IPS-NIHi7 (cell line): ENCODE data around the gene PRAME.
A peak's percentile ranks its signal among the peaks of the same experiment; 100 is the strongest.
"Not testable (repeated sequence)": the region's sequence is repeated elsewhere in the genome, so short reads cannot be mapped to it uniquely, and the experiment has no call there.

Source experiments
- DNase-seq: peaks from one replicate; pipeline ENCODE4 v3.0.0; 2012; ENCODE audit warnings: mixed read lengths; ENCODE audit errors: extremely low spot score

Gene PRAME

GRCh38 chr22:22558972-22559603 is at the start of gene PRAME:
Gene PRAME, minus strand, starts transcription at chr22:22559265. Its CDS starts 2,433 bp downstream, at chr22:22556832.
- DNase-seq = peak; percentile 86

DNA sequence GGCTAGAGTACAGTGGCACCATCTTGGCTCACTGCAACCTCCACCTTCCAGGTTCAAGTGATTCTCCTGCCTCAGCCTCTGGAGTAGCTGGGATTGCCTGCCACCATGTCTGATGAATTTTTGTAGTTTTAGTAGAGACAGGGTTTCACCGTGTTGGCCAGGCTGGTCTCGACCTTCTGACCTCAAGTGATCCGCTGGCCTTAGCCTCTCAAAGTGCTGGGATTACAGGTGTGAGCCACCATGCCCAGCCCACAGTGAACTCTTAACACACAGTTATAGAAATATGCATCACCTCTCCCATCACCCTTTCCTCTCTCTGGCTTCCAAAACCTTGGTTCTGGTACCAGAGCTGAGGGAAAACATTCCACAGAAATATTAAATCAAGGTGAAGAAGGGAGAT is 49.0 kb upstream of the PRAME start:
- not testable (repeated sequence) for DNase-seq

DNA sequence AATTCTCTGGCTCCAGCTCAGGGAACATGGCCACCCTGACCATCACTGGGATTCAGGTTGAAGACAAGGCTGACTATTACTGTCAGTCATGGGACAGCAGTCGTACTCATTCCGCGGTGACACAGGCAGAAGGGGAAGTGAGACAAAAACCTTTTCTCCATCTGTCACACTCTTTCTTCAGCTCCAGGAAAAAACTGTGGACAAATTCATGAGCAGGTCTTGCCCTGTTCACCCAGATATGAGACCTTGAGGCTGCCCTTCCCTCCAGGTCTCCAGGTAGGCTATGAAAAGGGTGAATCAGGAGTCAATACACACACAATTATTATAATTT is 46.0 kb upstream of the PRAME start:
- DNase-seq = no peak

DNA sequence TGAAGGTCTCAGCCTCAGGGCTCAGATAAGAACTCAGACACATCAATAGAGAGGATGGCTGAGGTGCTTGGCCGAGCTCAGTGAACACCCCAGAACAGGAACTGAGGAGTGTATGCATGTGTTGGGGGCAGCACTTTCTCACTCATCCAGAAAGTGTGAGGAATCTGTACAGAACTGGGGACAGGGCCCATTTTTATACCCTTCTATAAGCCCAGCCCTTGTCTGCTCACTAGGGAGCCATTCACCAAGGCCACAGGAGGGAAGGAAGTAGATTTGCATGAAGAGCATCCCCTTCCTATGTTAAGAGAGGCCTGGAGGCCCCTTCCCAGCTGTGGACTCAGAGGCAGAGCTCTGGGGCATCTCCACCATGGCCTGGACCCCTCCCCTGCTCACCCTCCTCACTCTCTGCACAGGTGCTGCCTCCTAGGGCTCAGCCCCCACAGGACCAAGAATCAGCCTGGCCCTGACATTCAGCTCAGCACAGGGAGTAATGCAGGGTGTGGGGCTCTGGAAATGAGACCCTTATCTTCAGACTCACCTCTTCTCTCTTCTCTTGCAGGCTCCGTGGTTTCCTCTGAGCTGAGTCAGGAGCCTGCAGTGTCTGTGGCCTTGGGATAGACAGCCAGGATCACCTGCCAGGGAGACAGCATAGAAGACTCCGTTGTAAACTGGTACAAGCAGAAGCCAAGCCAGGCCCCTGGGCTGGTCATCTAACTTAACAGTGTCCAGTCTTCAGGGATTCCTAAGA is 45.4 kb upstream of the PRAME start:
- no peak for DNase-seq

- no peak for DNase-seq
Measured at GRCh38 chr22:22603470-22603947, 44.4 kb upstream of the PRAME start.

GRCh38 chr22:22600531-22601261 is 41.6 kb upstream of the PRAME start:
- DNase-seq = no peak

- DNase-seq = no peak
Measured at GRCh38 chr22:22599248-22599647, 40.2 kb upstream of the PRAME start.

GRCh38 chr22:22598144-22598543 is 39.1 kb upstream of the PRAME start:
- no peak for DNase-seq

DNA sequence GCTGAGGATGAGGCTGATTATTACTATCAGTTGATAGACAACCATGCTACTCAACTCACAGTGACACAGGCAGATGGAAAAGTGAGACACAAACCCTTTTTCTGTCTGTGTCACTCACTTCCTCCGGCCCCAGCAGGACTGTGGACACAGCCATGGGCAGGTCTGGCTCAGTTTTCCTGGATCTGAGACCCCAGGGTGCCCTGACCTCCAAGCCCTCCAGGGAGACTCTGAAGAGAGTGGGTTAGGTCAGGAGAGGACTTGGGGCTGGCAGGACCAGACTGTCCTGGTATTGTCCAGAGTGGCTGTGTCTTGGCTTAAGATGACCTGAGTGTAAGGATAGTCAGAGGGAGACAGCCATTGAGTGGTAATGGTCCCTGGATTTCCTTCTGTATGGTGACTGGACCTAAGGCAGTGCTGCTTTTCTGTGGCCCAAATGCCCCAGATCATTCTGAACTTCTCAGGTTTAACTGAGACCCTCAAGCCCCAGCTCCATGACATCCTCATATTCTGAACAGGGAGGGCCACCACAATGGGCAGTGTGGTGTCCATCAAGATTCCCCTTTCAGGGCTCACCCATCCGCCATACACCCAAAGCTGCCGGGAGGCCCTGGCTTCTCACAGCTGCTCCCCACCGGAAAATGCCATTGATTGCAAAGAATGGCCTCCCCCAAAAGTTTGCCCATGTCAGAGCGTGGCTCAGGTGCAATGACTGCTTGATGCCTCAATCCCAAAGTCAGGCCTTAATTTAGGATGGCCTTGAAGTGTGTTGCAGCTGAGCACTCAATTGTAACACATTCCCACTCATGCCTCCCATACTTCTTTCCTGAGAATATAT is 36.2 kb upstream of the PRAME start:
- no peak for DNase-seq

DNA sequence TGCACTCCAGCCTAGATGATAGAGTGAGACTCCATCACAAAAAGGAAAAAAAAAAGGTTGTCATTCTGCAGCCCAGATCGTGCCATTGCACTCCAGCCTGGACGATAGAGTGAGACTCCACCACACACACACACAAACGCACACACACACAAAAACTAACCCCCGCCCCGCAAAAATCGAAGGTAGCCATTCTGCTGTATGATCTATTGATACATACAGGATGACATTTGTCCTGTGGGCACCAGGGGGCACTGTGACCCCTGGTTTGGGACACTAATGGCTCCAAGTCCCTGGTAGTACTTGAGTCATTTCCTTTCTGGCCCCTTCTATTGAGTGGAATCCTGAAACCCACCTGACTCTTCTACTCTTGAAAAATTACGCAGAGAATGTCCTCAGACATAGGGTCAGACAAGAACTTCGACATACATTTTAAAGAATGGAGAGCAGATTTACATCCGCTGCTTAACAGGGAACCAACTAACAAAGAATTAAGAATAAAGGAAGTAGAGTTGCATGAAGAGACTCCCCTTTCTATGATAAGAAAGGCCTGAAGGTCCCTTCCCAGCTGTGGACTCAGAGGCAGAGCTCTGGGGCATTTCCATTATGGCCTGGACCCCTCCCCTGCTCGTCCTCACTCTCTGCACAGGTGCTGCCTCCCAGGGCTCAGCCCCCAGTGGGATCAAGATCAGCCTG is 35.0 kb upstream of the PRAME start:
- DNase-seq = peak; percentile 74

GRCh38 chr22:22593250-22593649 is 34.2 kb upstream of the PRAME start:
- DNase-seq = no peak

DNA sequence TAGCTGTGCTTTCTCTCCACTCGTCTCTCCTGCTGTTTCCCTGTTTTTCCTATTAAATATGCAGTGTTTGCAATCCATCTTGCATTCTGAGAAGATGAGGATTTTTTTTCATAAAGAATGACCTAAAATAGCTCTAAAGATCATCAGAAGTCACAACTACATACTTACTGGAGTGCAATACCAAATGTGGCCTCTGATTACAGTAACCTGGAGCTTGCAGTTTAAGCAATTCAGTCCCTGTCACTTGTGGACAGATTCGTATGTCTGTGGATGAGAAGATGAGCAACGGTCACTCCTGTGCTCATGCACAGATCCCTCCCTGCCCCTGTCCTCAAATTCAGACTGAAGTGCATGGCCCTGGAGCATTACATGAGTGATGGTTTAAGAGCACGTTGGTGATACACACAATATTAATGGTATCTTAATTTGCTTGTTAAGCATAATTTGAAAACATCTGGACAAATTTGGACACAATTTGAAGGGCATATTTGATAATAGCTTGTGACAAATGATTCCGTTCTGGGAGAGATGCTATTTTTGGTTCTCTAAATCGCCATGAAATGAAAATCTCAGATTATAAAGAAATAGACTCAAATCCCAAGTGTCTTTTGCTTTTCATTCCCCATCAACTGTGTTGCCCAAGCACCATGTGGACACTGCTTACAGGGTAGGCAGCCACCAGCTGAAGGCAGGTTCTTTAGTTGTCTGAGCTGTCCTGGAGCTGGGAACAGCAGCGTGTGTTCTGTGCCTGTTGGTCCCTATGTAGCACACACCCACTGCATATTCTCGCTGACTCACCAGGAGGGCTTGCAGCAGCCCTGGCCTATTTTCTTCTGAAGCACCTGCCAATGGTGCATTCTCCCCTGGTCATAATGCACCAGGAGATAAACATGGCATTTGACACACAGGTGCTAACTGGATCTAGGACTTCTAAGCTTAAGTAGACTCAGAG is 32.6 kb upstream of the PRAME start:
- DNase-seq = no peak

- no peak for DNase-seq
Measured at GRCh38 chr22:22590136-22590891, 31.2 kb upstream of the PRAME start.

- DNase-seq = no peak
Measured at GRCh38 chr22:22588485-22589164, 29.6 kb upstream of the PRAME start.

DNA sequence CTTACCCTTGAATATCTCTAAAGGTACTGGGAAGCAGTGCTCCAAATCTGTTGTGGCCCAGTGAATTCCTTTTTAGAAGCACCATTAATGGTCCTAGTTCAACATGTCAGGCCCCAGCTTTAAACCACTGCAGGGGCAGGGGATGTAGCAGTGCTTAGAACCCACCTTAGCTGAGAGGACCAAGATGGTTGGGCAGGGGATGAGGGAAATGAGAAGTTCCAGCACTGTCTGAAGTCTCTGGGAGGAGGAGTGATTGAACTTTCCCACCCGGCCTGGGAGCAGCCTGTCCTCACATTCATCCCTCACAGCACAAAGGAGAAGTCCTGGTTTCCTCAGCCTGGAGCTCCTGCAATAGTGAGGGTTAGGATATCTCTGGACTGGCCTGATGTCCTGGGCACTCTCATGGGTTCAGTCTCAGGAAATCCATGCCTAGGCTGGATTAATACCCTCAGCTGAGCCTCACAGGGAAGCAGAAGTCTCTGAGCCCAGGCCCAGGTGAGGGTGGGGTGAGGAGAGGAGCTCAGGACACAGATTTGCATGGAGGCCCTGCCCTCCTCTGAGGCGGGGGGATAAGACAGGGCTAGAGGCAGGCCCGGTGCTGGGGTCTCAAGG is 28.6 kb upstream of the PRAME start:
- DNase-seq = no peak

DNA sequence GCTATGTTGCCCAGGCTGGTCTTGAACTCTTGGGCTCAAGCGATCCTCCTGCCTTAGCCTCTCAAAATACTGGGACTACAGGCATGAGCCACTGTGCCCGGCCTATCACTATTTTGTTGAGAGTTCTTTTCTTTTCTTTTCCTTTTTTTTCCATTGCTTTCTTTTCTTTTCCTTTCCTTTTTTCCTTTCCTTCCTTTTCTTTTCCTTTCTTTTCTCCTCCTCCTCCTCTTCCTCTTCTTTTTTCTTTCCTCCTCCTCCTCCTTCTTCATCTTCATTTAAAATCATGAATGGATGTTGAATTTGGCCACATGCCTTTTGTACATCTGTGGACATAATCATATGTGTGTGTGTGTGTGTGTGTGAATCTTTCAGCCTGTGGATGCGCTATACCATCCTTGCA is 25.7 kb upstream of the PRAME start:
- DNase-seq = no peak

DNA sequence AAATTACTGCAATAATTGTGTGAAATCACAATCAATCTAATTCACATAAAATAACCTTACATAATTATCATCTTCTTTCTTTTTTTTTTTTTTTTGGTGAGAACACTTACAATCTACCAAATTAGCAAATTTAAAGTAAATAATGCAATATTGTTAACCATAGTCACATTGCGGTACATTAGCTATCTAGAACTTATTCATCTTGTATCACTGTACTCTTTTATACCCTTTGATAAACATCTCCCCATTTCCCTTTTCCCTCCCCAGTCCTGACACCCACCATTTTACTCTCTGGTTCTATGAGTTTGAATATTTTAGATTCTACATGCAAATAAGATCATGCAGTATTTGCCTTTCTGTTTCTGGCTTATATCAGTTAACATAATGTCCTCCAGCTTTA is 24.0 kb upstream of the PRAME start:
- DNase-seq = no peak

GRCh38 chr22:22581524-22581923 is 22.5 kb upstream of the PRAME start:
- not testable (repeated sequence) for DNase-seq
